ENCODE data around the gene CLMP. TPM values are rescaled to one million over a fixed set of nuclear protein-coding genes. Genes with fewer than 3 reads are reported as not detected.

Gene CLMP
- polyA plus RNA-seq, 2 of the 4 experiments (the other 2 are of a cell fraction), result 15.7 to 17.1 TPM

GRCh38 chr11:123072332-123072761 lies 122.7 kb downstream of the CLMP start:
- FAIRE-seq (no peak), DNase-seq (ENCODE audit: low read depth in 1 of 2, low spot score in 1 of 2) (no peak), ATAC-seq (no peak)
- POLR2A ChIA-PET, result no interaction called here
- TF ChIP-seq FOXS1 (CRISPR knock-in tag; IDR thresholded peaks at IDR 0.05), result no peak
- no peak for TF ChIP-seq HOXB13 (CRISPR knock-in tag; IDR thresholded peaks at IDR 0.05; ENCODE audit: low read depth)
- no peak for TF ChIP-seq NPAS2 (CRISPR knock-in tag; IDR thresholded peaks at IDR 0.05; ENCODE audit: borderline replicate concordance)
- no peak for TF ChIP-seq RCOR1 (IDR thresholded peaks at IDR 0.05; ENCODE audit: low read depth, low read length)
- TF ChIP-seq BHLHE40 (IDR thresholded peaks at IDR 0.05; ENCODE audit: low read depth, low read length), result no peak
- TF ChIP-seq EP300 (IDR thresholded peaks at IDR 0.05), result no peak
- TF ChIP-seq CHD2 (IDR thresholded peaks at IDR 0.05; ENCODE audit: low read length, partially characterized antibody), result no peak
- TF ChIP-seq NR3C1 (IDR thresholded peaks at IDR 0.05), result no peak
- no peak for TF ChIP-seq ZSCAN20 (CRISPR knock-in tag; IDR thresholded peaks at IDR 0.05)
- TF ChIP-seq CHD4 (IDR thresholded peaks at IDR 0.05; ENCODE audit: borderline replicate concordance), result no peak
- TF ChIP-seq PBX3 (IDR thresholded peaks at IDR 0.05), result no peak
- TF ChIP-seq HES2 (IDR thresholded peaks at IDR 0.05), result no peak
- Histone ChIP-seq H3K9me3 (no peaks in the 10 kb centered on the region), H3K27ac (no peak overlapping the region), H3K4me3 (no peak overlapping the region), H3K4me1 (no peaks in the 10 kb centered on the region), H3K4me2 (no peak overlapping the region)
- CTCF ChIA-PET, result interaction anchor here (0.9 to 1.3 kb wide), 2 partner anchors 8 to 174 kb away, joined by 3 to 4 read pairs; no protein-coding TSS in a partner anchor
- WGBS (ENCODE audit: missing lambda C conversion rate), result 62% methylated on average over 2 of the region's 2 CpGs

GRCh38 chr11:123069908-123070821 lies 124.9 kb downstream of the CLMP start:
- DNase-seq (ENCODE audit: low read depth in 1 of 2, low spot score in 1 of 2), result no peak
- TF ChIP-seq FOXS1 (CRISPR knock-in tag; IDR thresholded peaks at IDR 0.05) (no peak), HEYL (CRISPR knock-in tag; IDR thresholded peaks at IDR 0.05) (no peak), RFX5 (IDR thresholded peaks at IDR 0.05) (no peak), HDAC2 (IDR thresholded peaks at IDR 0.05) (no peak), ZC3H11A (IDR thresholded peaks at IDR 0.05) (no peak), NPAS2 (CRISPR knock-in tag; IDR thresholded peaks at IDR 0.05; ENCODE audit: borderline replicate concordance) (no peak), HOXA7 (CRISPR knock-in tag; IDR thresholded peaks at IDR 0.05) (no peak), PHF8 (IDR thresholded peaks at IDR 0.05; ENCODE audit: borderline replicate concordance, low read depth) (no peak), HOXB5 (CRISPR knock-in tag; IDR thresholded peaks at IDR 0.05) (no peak), PBX3 (IDR thresholded peaks at IDR 0.05) (no peak), CTCF (IDR thresholded peaks at IDR 0.05) (no peak), CHD4 (IDR thresholded peaks at IDR 0.05; ENCODE audit: borderline replicate concordance) (no peak), FOSL2 (IDR thresholded peaks at IDR 0.05) (no peak), FOSL2 (CRISPR knock-in tag; IDR thresholded peaks at IDR 0.05) (no peak), SREBF2 (IDR thresholded peaks at IDR 0.05) (no peak)
- Histone ChIP-seq H3K4me1 (peaks cover 7% of the 10 kb centered on the region; the same call in 2 of the 3 replicates), H3K9me3 (no peaks in the 10 kb centered on the region), H3K4me2 (no peak overlapping the region), H3K27ac (no peak overlapping the region), H3K4me3 (no peak overlapping the region)
- ChIA-PET CTCF (interaction anchor here (1.6 kb wide), 1 partner anchor 177 kb away, joined by 3 read pairs; no protein-coding TSS in a partner anchor), POLR2A (no interaction called here)
- WGBS (ENCODE audit: missing lambda C conversion rate), result 83% methylated on average over 5 of the region's 5 CpGs
- no peak for ATAC-seq
- no peak for FAIRE-seq
